Measurements from ENCODE around the gene MST1R. TPM values are rescaled to one million over a fixed set of nuclear protein-coding genes. Genes with fewer than 3 reads are reported as not detected.
A peak's percentile ranks its signal among the peaks of the same experiment; 100 is the strongest.

MST1R gene
- total and polyA plus RNA-seq, 4 donors = 5.6 to 54.8 (median 28.7) TPM

DNA sequence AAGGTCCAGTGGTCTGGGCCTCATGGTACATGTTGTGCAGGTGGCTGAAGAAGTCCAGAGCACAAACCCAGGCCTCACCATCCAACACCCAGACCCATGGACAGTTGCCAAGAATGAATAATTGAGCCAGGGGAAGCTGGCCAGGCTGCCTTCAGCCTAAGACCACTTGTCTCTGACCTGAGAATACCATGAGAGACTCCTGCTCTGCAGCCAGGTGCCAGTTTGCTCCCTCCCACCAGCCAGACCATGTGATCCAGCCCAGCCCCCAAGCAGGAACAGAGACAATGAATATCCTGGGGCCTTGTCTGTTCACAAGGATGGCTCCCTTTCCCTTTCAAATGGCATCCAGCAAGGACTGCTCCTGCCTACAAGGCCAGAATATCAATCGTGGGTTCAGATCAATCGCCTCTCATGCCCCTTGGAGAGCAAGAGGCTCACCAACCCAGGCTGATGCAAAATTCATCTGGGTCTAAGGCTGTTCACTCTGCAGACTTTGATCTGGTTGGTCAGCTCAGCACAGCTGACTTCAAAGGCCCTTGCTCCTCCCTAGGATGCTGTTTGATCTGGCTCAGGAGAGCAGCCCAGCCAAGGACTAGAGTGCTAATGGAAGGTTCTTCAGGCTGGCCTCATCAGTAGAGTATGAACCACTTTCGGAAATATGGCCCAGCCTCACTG lies 60.7 kb downstream of the MST1R start:
- Histone ChIP-seq H3K9me3 (ENCODE audit: control insufficient read depth in 4 of 4, insufficient read depth in 3 of 4, low read length in 3 of 4) (no peaks in the 10 kb centered on the region), H3K9ac (ENCODE audit: insufficient read depth in 1 of 2, low read length in 2 of 2) (no peak overlapping the region), H3K36me3 (ENCODE audit: control insufficient read depth in 4 of 4, insufficient read depth in 4 of 4, low read length in 4 of 4) (no peaks in the 10 kb centered on the region), H3K27ac (ENCODE audit: low read depth in 1 of 2, low read length in 1 of 2) (no peak overlapping the region), H3K4me1 (ENCODE audit: control insufficient read depth in 5 of 5, insufficient read depth in 5 of 5, low read length in 5 of 5) (peaks cover 0 to 19% (median 2%) of the 10 kb centered on the region in 5 donors), H3K4me3 (no peak overlapping the region), H3K27me3 (ENCODE audit: control insufficient read depth in 3 of 3, insufficient read depth in 3 of 3, low read length in 2 of 3) (no peaks in the 10 kb centered on the region)
- ATAC-seq (ENCODE audit: insufficient read depth, low FRiP score) (no peak), DNase-seq (no peak)
- TF ChIP-seq, protein P1, sequence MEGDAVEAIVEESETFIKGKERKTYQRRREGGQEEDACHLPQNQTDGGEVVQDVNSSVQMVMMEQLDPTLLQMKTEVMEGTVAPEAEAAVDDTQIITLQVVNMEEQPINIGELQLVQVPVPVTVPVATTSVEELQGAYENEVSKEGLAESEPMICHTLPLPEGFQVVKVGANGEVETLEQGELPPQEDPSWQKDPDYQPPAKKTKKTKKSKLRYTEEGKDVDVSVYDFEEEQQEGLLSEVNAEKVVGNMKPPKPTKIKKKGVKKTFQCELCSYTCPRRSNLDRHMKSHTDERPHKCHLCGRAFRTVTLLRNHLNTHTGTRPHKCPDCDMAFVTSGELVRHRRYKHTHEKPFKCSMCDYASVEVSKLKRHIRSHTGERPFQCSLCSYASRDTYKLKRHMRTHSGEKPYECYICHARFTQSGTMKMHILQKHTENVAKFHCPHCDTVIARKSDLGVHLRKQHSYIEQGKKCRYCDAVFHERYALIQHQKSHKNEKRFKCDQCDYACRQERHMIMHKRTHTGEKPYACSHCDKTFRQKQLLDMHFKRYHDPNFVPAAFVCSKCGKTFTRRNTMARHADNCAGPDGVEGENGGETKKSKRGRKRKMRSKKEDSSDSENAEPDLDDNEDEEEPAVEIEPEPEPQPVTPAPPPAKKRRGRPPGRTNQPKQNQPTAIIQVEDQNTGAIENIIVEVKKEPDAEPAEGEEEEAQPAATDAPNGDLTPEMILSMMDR (IDR thresholded peaks at IDR 0.05; ENCODE audit: control extremely low read depth, extremely low read depth) = no peak
- 92 to 96% methylated on average over 3 of the region's 3 CpGs for WGBS, 2 donors

DNA sequence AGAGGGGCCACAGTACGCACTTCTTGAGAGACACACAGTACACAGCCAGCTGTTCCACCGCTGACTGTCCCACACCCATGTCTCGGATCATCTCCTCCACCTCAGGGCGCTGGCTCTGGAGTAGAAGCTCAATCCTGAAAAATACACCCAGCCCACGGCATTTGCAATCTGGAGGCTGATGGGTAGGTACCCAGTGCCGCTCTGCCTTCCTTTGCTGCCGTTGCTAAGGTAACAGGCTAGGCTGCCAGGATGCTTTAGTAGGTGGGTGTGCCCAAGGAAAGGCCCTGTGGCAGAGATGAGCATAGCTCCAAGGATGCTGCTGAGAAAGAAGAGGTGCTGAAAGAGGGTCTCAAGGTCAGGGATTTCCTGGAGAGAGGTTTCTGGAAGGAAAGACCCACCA lies 61.9 kb downstream of the MST1R start:
- no peak overlapping the region for H3K4me3 ChIP-seq
- no peak overlapping the region for H3K9ac ChIP-seq (ENCODE audit: insufficient read depth in 1 of 2, low read length in 2 of 2)
- no peak for DNase-seq
- TF ChIP-seq, protein P1 (IDR thresholded peaks at IDR 0.05; ENCODE audit: control extremely low read depth, extremely low read depth) = no peak
- WGBS, 2 donors = 95% methylated on average over 7 of the region's 7 CpGs
- peaks cover 0 to 19% (median 2%) of the 10 kb centered on the region in 5 donors for H3K4me1 ChIP-seq (ENCODE audit: control insufficient read depth in 5 of 5, insufficient read depth in 5 of 5, low read length in 5 of 5)
- peaks cover 0 to 5% (median 0%) of the 10 kb centered on the region in 4 donors for H3K36me3 ChIP-seq (ENCODE audit: control insufficient read depth in 4 of 4, insufficient read depth in 4 of 4, low read length in 4 of 4)
- H3K27me3 ChIP-seq (ENCODE audit: control insufficient read depth in 3 of 3, insufficient read depth in 3 of 3, low read length in 2 of 3) = no peaks in the 10 kb centered on the region
- no peaks in the 10 kb centered on the region for H3K9me3 ChIP-seq (ENCODE audit: control insufficient read depth in 4 of 4, insufficient read depth in 3 of 4, low read length in 3 of 4)
- no peak for ATAC-seq (ENCODE audit: insufficient read depth, low FRiP score)
- no peak overlapping the region for H3K27ac ChIP-seq (ENCODE audit: low read depth in 1 of 2, low read length in 1 of 2)

DNA sequence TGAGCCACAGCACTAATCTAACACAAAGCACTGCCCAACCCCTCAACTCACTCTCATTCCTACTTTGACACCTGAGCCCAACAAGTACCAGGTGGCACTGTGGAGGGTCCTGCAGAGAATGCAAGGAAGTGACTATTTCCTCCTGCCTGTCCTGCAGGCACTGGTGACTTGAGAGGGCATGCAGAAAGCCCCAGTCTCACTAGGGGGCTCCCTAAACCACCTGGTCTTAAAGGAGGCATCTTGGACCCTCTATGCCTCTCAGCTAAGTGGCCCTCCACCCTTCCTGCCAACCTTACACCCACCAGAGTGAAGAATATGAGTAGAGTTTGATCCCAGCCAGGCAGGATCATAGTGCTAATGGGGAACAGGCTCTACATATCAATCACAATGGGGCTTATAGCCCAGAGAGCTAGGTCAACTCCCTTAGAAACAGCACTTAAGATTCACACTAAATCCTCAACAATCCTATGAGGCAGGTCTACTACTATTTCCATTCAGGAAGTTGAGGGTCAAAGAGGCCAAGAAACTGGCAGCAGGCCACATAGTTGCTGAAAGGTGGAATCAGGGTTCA lies 62.5 kb downstream of the MST1R start:
- no peaks in the 10 kb centered on the region for H3K9me3 ChIP-seq (ENCODE audit: control insufficient read depth in 4 of 4, insufficient read depth in 3 of 4, low read length in 3 of 4)
- H3K36me3 ChIP-seq (ENCODE audit: control insufficient read depth in 4 of 4, insufficient read depth in 4 of 4, low read length in 4 of 4) = peaks cover 0 to 9% (median 0%) of the 10 kb centered on the region in 4 donors
- no peak overlapping the region for H3K4me3 ChIP-seq
- peak in 2 of 3 donors; percentile 26 to 45 for DNase-seq
- H3K27me3 ChIP-seq (ENCODE audit: control insufficient read depth in 3 of 3, insufficient read depth in 3 of 3, low read length in 2 of 3) = no peaks in the 10 kb centered on the region
- no peak for ATAC-seq (ENCODE audit: insufficient read depth, low FRiP score)
- H3K9ac ChIP-seq (ENCODE audit: insufficient read depth in 1 of 2, low read length in 2 of 2) = no peak overlapping the region
- TF ChIP-seq, protein P1 (IDR thresholded peaks at IDR 0.05; ENCODE audit: control extremely low read depth, extremely low read depth) = no peak
- no peak overlapping the region for H3K27ac ChIP-seq (ENCODE audit: low read depth in 1 of 2, low read length in 1 of 2)
- H3K4me1 ChIP-seq (ENCODE audit: control insufficient read depth in 5 of 5, insufficient read depth in 5 of 5, low read length in 5 of 5) = peaks cover 0 to 19% (median 2%) of the 10 kb centered on the region in 5 donors

Data from lung (tissue), 12 donors.